Islet of Langerhans (tissue), 1 donor: Measurements from ENCODE around the gene TAF1B.

Experiments
- FAIRE-seq: peaks from one replicate; lab custom pipeline; 2011; peaks lifted over from hg19 to GRCh38; lab: Jason Lieb, UNC

The TAF1B gene

DNA sequence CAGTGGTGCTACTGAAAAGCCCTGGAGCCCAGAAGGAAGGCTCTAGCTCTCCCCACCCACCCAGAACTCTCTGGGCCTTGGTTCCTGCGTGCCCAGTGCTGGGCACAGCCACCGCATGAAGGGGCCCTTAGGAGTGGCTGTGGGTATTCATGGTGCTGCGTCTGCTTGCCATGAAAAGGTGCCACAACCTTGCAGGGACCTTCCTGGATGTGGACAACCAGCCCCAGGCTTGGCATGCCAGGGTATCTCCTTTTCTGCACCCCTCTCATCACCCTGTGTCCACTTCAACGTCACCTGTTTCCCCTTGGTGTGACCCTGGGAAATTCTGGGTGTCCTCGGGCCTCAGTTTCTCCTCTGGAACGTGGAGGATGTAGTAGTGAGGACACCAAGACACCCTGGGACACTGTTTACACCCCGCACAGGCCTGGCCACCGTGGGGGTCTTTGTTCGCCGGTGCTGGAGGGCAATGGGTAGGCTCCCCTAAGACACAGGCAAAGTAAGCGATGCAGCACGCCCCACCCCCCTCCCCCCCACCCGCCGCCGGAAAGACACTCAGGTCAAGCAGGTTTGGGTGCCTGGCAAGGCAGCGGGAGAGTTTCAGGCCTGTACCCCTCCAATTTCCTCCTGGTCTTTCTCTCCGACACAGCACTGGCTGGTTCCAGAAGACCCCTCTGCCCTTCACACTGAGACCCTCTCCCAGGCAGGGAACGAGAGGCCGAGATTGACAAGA is 34.8 kb upstream of the TAF1B start:
- FAIRE-seq = no peak

DNA sequence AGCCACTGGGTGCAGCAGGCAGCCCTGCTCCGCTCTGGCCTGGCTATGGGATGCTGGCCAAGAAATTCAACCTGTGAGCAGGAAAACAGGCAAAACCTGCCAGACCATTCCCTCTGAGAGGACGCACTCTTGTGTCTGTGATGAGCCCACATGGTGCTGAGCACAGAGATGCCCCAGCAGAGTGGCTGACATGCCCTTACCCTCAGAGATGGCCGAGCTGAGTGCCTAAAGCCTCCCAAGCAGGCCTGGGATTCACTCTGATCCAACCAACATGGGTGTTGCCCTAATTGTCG is 34.3 kb upstream of the TAF1B start:
- no peak for FAIRE-seq

DNA sequence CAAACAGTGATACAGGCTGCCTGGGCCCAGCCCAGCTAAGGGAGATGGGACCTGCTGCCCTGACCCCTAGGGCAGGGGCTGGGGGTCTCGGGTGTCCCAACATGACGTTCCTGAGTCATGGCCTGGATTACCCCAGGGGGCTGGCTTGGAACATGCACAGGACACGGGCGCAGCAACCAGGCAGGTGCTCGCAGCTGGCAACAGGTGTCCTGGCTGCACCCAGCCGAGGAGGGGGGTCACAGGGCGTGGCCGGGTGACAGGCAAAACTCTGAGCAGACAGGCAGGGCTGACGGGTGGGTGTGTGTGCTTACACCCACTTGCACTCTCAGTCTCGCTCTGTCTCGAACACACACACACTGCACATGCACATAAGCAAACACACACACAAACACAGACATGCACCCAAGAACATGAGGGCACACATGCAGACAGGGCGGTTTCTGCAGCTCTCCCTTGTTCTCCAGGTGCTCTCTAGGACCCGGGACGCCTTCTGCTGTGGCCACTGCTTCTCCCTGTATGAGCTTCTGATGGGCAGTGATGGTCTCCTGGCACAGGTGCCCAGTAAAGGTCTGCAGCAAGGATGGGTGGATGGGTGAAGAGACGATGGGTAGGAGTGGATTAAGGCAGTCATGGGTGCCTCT is 33.7 kb upstream of the TAF1B start:
- no peak for FAIRE-seq

DNA sequence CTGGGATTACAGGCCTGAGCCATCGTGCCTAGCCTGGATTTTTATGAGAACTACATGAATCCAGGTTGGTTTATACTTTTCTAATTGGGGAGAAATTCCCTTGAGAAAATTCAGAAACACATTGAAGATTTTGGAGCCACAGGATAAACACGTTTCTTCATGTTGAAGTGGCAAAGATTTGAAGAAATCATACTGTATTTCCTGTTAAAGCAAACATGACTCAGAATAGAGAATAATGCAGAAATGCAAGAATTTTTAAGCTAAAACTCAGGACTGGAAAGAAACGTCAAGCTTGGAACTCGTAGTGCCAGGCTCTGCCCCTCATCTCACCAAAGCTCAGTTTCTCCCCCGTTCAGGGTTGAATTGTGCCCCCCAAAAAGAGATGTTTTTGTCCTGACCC is 32.1 kb upstream of the TAF1B start:
- no peak for FAIRE-seq

DNA sequence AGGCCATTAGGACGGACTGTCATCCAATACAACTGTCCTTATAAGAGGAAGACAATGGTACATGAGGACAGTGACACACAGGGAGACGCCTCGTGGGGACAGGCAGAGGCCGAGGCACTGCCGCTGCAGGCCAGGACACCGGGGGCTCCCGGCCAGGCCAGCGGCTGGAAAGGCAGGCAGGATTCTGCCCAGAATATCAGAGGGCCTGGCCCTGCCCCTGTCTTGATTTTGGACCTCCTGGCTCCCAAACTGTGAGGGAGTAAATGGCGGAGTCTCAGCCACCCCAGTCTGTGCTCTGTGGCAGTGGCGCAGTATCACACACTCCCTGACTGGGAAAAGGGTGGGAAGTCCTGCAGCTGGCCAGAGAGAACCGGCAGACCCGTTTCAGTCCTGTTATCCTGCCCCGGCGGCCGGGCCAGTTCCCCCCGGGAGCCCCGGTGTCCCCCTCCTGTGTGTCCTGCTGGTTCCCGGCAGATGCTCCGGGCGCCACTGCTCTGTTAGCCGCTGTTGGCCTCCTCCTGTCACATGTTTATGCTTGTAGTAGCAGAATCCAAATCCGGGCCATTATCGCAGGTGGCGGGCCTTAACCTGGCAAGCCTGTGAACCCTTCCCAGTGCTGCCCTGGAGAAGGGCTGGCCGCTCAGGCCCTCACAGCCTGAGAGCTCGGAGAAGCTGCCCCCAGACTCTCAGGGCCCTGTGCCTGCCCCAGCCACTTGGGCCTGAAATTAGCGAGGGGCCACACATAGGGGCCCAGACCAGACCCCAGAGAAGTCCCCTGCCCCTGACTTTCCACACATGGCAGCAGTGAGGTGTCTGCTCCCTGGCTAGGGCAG is 31.4 kb upstream of the TAF1B start:
- FAIRE-seq = no peak

DNA sequence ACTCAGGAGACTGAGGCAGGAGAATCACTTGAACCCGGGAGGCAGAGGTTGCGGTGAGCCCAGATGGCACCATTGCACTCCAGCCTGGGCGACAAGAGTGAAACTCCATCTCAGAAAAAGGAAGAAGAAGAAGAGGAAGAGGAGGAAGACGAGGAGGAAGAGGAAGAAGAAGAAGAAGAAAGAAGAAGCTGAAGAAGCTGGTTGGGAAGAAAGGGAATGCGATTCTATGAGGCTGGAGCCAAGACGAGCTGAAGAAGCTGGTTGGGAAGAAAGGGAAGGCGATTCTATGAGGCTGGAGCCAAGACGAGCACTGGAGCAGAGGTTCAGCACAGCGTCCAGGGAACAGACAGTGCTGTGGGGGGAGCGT is 30.3 kb upstream of the TAF1B start:
- FAIRE-seq = no peak

DNA sequence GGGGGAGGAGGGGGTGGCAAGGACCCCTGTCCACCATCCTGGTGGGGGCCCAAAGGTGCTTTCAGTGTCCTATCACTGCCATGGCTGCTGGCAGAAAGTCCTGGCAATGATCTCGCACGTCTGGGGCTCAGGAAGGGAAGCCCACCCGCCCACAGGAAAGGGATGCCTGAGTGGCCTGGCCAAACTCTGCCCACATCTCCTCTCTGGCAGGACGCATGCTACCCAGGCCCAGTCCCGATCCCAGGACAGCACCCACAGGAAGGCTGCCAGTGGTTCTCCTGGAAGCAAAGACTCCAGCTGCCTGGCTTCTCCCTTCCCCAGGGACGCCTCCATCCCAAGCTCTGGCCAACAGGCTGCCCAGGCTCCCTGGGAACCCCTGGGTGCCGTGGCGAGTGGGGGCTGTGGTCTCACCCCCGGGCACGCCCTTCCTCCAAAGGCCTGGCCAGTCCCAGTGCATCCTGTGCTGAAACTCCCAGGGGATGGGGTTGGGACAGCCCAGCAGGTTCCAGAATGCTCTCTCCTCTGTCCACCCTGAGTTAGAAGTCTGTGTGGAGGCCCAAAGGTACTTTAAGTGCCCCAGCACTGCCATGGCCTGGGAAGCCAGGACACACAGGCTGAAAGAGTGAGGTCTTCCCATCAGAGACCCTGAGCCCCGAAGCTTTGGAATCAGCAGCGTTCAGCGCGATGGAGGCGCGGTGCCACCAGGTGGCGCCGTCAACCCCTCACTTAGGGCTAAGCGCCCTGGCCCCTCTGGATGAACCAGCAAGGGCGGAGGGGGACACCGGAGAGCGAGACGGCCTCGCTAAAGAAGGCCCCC is 29.8 kb upstream of the TAF1B start:
- FAIRE-seq = no peak

DNA sequence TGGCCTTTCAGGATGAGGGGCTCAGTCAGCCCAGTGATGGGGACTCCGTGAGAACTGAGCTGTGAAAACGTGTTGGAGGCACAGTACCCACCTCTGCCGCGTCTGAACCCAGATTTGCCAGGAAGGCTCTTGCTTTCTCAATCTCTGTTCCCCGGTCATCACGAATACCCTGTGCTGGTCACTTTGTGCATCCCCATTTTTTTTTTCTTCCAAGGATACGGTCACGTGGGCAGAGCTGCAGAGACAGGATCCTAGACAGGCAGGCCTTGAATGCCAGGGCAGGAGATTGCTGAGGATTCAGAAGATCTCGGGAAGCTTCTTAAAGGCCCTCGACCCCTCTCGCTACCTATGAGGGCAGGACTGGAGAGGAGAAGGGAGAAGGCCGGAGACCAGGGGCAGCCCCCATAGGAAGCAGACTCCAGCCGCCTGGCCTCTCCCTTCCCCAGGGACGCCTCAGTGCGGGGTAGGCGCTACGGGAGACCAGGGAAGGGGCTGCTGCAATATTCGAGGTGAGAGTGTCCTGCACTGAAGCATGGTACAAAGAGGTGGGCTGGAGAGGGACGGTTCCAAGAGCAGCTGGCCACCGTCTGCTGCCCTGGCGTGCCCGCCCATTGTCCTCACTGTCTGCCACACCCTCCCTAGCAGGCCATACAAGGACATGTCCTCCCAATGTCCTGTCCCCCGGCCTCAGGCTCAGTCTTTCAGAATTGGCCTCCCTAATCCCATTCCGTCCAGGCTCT is 29.0 kb upstream of the TAF1B start:
- no peak for FAIRE-seq

DNA sequence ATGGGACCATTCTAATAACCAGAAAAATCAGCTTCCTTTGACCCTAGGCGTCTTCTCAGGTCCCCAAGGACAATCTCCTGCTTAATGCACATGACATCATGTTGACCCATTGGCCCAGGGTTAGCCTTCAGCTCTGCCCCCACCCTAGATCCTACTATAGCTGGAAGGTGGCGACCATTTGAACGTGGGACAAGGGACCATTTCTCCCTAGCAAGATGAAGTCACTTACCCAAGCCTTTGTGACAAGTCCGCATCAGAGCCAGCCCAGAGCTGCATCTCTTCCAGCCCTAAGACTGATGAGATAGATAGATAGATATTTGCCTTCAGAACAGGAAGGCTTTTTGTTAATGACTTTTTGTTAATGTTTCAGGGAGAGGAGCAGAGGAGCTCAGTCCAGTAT is 28.2 kb upstream of the TAF1B start:
- no peak for FAIRE-seq

DNA sequence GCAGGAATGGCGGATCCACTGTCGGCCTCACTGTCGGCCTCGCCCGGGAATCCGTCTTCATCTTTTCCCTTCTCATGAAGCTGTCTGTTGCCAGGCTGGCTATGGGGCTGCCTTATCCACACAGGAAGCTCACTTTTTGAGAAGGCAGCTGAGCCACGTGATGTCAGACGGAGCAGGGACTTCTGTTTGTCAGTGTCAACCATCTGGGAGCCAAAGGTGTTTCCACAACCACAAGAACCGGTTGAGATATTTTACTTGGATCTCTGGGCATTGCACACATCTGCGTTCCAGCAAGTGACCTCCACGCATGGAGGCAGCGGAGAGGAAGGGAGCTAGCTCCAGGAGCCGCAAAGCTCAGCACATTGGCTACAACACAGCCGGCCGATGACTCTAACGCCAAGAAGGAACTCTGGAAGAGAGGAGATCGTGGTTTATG is 27.4 kb upstream of the TAF1B start:
- no peak for FAIRE-seq

DNA sequence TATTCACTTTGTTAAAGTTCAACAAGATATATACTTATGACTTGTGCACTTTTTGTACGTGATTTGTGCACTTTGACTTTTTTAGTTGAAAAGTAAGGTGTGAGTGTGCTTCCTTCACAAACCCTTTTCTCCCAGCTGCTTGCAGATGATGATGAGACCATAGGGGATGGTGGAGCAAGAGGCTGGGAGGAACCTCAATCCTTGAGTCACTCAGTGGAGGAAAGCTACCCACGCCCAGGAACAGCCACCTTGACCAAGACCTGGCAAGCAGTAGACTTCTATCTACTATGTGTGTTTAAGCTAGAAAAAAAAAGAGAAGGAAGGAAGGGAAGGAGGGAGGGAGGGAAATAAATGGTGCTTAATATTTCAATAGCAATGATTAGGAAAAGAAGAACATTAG is 25.2 kb upstream of the TAF1B start:
- FAIRE-seq = no peak

DNA sequence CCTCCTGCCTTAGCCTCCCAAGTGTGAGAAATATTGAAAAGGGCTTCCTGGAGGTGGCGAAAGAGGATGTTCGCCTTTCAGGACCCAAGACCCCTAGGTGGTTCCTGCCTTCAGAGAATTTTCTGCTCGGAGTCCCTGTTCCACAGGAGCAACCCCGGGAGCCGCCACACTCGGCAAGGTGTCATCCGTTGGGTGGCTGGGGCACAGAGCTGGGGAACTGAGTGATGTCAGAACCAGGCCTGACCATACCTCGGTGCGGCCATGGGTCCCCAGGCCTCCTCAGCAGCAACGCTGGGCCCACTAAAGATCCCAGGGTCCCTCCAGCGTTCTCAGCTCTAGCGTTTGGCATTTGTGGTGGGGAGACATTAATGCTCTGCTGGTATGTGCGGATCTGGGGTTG is 23.7 kb upstream of the TAF1B start:
- no peak for FAIRE-seq

DNA sequence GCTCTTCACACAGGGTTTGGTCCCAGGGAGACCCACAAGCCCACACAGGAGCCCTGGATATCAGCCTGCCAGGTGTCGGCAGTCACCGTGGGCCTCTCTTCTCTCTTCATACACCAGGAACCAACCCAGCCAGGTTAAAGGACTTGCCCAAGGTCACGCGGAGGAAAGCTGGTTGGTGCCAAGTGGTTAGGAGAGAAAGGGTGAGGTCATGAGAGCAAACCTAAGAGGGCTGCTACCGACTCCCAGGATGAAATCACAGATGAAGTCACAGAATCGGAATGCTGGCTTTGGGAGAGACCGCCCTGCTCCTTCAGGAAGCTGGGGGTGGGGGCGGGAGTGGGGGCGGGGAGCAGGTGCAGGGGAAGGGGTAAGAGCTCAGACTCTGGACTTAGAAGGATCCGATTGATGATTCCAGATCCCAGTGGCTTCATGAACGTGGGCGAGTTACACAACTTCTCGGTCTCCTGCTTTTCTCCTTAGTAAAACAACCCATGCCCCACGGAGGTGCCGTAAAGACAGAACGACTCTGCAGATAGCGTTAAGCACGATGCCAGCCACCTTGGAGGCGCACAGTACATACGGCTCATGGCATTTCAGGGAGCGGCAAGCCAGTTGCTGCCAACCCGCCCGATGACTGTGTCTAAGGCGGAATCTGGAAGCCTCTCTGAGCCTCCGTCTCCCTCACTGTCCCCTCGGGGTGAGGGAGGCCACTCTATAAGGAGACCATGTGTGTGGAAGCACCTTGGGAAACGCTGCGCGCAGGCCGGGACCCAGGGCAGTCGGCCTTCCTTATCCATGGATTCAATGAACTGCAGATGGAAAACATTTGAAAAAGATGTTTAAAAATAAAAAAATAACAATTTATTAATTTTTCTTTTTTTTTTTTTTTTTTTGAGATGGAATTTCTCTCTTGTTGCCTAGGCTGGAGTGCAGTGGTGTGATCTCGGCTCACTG is 23.0 kb upstream of the TAF1B start:
- no peak for FAIRE-seq

DNA sequence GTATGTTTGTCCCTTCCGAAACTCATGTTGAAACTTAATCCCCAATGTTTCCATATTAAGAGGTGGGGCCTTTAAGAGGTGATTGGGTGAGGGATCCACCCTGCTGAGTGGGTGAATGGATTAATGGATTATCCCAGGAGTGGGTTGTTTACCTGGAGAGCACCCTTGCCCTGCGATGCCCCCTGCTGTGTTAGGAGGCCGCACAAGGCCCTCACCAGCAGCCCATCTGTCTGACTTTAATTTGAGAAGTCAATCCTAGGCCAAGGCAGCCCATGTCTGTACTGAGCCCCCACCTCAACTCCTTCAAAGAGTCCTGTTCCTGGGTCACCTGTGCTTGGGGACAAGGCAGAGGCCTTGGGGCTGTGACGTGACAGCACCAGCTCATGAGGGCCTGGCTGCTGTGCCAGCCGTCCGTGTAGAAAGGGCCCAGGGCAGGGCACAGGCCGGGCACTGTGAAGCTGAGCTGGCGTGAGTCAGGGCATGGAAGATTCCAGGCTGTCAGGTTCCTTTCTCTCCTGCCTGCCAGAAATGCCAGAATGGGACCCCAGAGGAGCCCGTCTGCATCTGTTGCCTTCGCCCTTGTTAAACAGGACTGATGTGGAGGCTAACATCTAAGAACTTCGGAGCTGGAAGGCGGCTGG is 21.3 kb upstream of the TAF1B start:
- FAIRE-seq = no peak

DNA sequence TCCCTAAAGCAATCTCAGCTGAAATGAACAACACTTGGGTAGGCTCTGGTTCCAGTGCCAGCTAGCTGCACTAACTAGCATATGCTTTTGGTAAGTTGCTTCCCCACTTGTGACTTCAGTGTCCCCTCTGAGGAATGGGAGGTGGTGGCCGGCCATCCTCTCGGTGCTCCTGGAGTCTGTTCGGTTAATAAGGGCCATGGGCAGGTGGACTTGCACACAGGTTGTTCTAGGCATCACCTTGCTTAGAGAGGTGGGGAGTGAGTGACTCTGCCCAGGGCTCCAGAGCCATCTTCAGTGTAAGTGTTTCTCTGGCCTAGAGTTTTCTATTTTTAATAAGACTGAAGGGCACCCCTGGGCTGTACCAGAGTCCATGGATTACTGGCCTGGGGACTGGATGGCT is 18.8 kb upstream of the TAF1B start:
- no peak for FAIRE-seq

DNA sequence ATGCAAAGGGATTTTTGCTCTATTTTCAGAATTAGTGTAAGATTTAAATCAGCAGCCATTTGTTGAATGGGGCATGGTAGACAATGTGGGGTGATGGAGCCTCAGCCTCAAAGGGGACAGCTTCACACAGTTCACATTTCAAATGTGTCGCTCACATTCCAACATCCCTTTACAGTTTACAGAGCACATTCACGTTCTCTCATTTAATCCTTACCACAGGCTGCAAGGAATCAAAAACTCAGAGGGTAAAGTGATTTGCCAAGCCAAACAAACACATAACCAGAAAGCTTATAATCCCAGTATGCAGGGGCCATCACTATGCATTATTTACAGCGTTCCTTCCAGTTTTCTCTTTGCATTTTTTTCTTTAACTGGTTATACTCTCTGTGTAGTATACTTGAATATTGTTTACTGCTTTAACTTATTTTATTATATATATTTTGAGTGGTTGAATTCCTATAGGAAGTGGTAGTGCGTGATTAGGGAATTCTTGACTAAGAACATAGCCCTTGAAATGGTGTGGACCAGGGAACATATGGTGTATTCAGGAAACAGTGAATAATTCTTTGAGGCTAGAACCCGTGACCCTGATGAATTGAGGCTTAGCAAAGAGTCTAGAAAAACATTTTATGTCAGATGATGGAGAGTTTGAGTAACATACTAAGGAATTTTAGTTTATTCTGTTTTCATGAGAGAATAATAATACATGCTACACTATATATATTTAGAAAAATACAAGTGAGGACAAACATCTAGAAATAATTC is 18.1 kb upstream of the TAF1B start:
- FAIRE-seq = no peak

DNA sequence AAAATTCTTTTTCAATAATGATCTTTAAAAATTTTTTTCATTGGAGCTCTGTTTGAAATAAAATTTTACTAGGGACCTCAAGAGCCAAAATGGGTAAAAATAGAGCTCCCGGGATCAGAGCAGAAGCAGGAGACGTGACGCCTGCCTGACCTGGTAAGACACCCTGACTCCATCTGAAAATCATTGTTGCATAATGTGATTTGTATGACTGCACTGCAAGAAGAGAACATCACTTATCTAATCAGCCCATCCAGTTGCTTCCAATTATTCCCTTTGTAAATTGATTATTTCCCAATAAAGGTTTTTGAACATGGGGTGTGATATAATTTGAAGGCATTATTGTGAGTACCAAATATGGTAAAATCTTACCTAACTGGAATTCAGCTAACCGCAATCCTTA is 17.1 kb upstream of the TAF1B start:
- FAIRE-seq = no peak

DNA sequence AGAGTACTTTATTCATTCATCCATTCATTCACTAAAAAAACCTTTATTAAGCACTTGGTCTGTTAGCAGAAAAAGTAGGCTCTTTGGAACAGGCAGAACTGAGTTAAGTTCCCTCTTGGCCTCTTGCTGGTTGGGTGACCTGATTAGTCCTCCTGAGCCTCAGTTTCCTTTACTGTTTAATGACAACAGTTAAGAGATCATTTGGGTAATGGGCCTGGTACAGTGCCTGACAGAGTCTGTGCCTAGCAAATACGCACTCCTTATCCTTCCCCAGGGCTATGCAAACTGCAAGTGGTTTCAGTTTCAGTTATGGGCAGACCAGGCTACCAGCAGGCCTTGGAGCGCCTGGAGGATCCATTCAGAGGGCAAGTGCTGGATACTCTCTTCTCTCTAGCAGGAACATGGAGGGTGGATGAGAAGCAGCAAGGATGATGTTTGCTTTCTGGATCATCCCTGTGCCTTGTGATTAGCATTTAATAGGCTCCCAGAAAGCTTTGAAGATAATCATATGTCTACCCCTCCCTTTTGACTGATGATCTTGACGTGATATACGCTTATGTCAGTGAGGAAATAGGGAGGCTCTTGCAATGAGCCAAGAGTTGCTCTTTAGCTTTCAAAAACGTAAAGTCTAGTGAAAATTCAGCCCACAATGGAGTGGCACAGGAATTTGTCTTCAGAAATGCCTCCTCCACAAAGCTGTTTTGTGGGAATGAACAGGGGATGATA is 12.4 kb upstream of the TAF1B start:
- no peak for FAIRE-seq

DNA sequence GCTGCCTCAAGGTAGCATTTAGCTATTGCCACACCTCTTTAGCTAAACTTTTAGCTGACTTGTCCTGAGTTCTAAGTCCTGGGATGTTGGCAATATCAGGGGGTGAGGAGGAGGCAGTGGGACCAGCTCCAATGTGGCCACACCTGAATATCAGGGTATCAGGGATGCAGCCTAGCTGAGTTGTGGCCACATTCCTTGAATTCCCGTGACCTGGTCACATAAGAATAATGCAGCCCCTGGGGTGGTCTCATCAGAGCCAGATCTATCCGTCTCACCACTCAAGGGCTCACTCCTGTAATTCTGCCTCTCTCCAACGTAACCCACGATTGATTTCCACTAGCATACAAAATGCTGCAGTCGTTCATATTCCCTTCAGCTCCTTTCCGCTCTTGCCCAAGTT is 11.6 kb upstream of the TAF1B start:
- no peak for FAIRE-seq
